RWPE2 (cell line): ENCODE data around the gene HDAC4.

Experiments used
- ATAC-seq: fragments of 200-7000 bp; cut with Tn5 transposase; 3 replicates; pipeline ENCODE4 v1.9.1; 2021; ENCODE audit warnings: low read depth
- DNase-seq: peaks from one replicate; pipeline ENCODE4 v3.0.0-alpha.2; 2020; ENCODE audit warnings: low spot score
- H3K27ac ChIP-seq: fragments of 450-650 bp; 2 replicates; pipeline ENCODE4 v1.5.1; 2017; ENCODE audit warnings: mild to moderate bottlenecking; ENCODE audit not compliant: poor library complexity, severe bottlenecking
- H3K27me3 ChIP-seq: fragments of 250-450 bp; sonication (Bioruptor Pico); 2 replicates; pipeline ENCODE4 v1.5.1; 2021; ENCODE audit warnings: mild to moderate bottlenecking, moderate library complexity; ENCODE audit not compliant: insufficient read depth, poor library complexity, severe bottlenecking
- H3K36me3 ChIP-seq: fragments of 250-450 bp; sonication (Bioruptor Pico); 2 replicates; pipeline ENCODE4 v1.5.1; 2020; ENCODE audit warnings: low read depth, mild to moderate bottlenecking, moderate library complexity
- H3K4me1 ChIP-seq: fragments of 250-450 bp; sonication (Bioruptor Pico); 2 replicates; pipeline ENCODE4 v1.5.1; 2021; ENCODE audit warnings: mild to moderate bottlenecking, moderate library complexity; ENCODE audit not compliant: insufficient read depth, poor library complexity, severe bottlenecking
- H3K4me3 ChIP-seq: fragments of 250-450 bp; sonication (Bioruptor Pico); 2 replicates; pipeline ENCODE4 v1.5.1; 2021; ENCODE audit warnings: mild to moderate bottlenecking, moderate library complexity; ENCODE audit not compliant: severe bottlenecking
- H3K9me3 ChIP-seq: fragments of 250-450 bp; sonication (Bioruptor Pico); 2 replicates; pipeline ENCODE4 v1.5.1; 2021; ENCODE audit warnings: mild to moderate bottlenecking, moderate library complexity; ENCODE audit not compliant: severe bottlenecking
- TF ChIP-seq, protein P1 (sequence below): fragments of 450-650 bp; IDR thresholded peaks from one replicate; pipeline ENCODE4 v1.5.1; 2017; ENCODE audit warnings: mild to moderate bottlenecking, moderate library complexity; ENCODE audit not compliant: poor library complexity, severe bottlenecking

Gene HDAC4

DNA sequence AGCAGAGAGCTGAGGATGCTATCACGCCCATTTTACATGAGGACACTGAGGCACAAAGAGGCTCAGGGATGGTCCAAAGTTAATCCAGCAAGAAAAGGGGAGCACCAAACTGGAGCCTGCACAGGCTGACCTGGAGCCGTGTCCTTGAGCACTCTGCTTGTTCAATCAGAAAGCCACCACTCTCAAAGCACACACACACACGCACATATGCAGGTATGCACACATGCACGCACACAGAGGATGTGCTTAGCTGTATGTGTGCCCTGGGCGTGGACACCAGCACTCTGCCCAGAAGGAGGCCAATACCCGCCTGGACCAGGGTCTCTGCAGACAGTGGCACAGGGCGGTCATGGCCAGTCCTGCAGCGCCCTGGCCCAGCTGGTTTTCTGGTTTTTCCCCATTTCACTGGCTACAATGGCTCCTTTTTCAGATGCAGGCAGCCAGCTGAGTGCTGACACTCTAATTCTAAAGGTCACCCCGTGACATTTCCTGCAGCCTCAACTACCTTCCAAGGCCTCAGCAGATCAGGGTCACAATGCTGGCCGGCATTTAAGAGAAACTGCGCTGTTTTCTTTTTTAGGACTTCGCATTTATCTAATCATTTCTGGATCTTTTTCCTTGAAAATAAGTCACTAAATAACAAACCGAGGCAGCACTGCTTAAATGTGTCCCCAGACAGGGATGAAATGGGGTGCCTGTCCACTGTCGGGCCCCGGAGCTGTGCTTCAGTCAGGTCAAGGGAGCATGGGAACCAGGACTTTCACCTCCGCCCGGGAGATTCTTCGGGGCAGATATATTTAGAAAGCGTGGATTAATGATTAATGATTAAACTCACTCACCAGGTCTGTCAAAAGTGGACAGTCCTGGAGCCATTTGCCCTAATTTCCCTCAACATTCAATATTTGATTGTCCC lies 104.5 kb downstream of the HDAC4 start:
- H3K4me3 ChIP-seq, result no peak overlapping the region
- H3K36me3 ChIP-seq, result no peaks in the 10 kb centered on the region
- peaks cover 2% of the 10 kb centered on the region for H3K4me1 ChIP-seq
- no peak overlapping the region for H3K27ac ChIP-seq
- no peaks in the 10 kb centered on the region for H3K9me3 ChIP-seq
- no peaks in the 10 kb centered on the region for H3K27me3 ChIP-seq
- TF ChIP-seq, protein P1, sequence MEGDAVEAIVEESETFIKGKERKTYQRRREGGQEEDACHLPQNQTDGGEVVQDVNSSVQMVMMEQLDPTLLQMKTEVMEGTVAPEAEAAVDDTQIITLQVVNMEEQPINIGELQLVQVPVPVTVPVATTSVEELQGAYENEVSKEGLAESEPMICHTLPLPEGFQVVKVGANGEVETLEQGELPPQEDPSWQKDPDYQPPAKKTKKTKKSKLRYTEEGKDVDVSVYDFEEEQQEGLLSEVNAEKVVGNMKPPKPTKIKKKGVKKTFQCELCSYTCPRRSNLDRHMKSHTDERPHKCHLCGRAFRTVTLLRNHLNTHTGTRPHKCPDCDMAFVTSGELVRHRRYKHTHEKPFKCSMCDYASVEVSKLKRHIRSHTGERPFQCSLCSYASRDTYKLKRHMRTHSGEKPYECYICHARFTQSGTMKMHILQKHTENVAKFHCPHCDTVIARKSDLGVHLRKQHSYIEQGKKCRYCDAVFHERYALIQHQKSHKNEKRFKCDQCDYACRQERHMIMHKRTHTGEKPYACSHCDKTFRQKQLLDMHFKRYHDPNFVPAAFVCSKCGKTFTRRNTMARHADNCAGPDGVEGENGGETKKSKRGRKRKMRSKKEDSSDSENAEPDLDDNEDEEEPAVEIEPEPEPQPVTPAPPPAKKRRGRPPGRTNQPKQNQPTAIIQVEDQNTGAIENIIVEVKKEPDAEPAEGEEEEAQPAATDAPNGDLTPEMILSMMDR, result no peak
- no peak for ATAC-seq
- peak; percentile 16 for DNase-seq

DNA sequence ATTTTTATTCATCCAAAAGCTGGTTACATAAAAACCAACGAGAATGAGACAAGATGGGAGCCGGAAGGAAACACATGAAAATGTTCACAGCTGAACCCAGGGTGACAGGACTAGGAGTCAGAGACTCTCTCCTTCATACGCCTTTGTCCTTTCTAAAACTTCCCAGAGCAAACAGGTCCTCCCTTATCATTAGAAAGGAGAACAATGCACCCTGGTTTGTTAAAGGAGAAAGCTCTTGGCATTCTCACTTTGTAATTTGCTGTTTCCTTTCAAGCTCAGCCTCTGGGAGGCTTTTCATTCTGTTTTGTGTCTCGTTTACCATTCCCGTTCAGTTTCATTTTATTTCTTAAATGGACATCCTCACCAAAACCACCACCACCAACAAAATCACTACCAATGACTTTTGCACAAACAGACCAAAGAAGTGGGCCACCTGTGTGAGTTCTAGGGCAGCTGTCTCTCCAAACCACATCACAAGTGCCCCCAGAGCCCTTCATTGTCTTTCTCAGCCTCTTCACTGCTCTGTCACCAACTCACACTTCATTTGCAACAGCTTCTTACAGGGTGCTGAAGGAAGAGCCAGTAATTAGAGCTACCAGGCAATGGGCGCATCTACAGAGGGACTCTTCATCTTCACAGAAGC lies 105.3 kb downstream of the HDAC4 start:
- Histone ChIP-seq H3K27ac (no peak overlapping the region), H3K9me3 (no peaks in the 10 kb centered on the region), H3K36me3 (no peaks in the 10 kb centered on the region), H3K27me3 (no peaks in the 10 kb centered on the region), H3K4me1 (peaks cover 10% of the 10 kb centered on the region), H3K4me3 (no peak overlapping the region)
- ATAC-seq (no peak), DNase-seq (no peak)
- TF ChIP-seq, protein P1, result no peak

DNA sequence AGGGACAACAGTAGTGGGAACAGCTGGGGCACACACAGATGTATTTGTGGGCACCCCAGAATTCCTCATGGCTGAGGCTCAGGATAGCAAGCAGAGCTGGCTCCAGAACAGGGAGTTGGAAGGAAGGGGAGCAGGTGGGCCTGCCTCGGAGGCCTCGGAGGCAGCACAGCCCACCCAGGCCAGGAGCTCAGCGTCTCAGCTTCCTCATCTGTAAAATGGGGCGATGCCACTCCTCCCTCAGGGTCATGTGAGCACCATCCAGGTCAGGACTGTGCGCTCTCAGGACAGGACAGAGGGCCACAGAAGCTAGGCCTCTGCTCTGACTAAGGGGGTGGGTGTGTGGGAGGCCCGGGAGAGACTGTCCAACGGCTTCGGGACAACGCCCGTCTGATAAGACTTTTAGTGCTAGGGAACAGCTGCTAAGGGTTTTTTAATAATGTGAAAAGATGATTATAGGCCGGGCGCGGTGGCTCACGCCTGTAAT lies 106.2 kb downstream of the HDAC4 start:
- Histone ChIP-seq H3K27ac (no peak overlapping the region), H3K36me3 (no peaks in the 10 kb centered on the region), H3K4me1 (peaks cover 10% of the 10 kb centered on the region), H3K27me3 (no peaks in the 10 kb centered on the region), H3K4me3 (no peak overlapping the region), H3K9me3 (no peaks in the 10 kb centered on the region)
- DNase-seq (peak; percentile 39), ATAC-seq (no peak)
- TF ChIP-seq, protein P1, result no peak

DNA sequence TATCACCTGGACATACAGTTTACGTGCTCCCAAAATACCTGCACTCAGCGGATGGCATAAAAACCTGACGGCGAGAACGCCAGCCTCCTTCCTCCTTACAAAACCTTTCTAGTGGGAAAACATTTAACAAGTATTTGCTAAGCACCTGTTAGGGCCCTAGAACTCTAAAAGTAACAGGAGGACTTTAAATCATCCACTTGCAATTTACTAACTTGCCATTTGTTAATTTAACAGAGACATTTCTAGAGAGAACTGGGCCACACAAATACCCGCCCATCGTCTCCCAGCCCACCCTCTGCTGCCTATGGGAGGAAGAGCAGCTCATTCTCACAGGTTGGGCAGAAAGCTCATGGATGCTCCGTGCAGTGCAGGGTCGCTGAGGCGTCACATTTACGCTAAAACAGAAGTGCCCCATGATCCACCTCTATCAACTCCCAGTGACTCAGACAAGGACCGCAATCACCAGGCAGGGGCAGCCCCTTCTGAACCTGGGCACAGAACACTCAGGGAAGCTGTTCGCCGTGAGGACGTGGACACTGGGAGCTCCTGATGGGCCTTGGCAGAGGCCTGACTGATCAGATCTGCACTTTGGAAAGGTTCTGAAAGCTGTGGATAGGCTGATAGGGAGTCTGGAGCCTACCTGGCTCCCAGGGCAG lies 106.9 kb downstream of the HDAC4 start:
- TF ChIP-seq, protein P1, result no peak
- peak; percentile 28 for DNase-seq
- ATAC-seq, result no peak
- H3K4me3 ChIP-seq, result no peak overlapping the region
- H3K27me3 ChIP-seq, result no peaks in the 10 kb centered on the region
- no peaks in the 10 kb centered on the region for H3K9me3 ChIP-seq
- no peaks in the 10 kb centered on the region for H3K36me3 ChIP-seq
- H3K4me1 ChIP-seq, result peaks cover 10% of the 10 kb centered on the region
- H3K27ac ChIP-seq, result no peak overlapping the region
